GM12801 (cell line): ENCODE results near the gene OVOL3.

Source experiments
- TF ChIP-seq, protein P1 (sequence below): IDR thresholded peaks from one replicate; pipeline ENCODE4 v1.5.1; 2011; ENCODE audit warnings: control low read depth; ENCODE audit not compliant: insufficient read length; ENCODE audit errors: extremely low read depth

The OVOL3 gene

DNA sequence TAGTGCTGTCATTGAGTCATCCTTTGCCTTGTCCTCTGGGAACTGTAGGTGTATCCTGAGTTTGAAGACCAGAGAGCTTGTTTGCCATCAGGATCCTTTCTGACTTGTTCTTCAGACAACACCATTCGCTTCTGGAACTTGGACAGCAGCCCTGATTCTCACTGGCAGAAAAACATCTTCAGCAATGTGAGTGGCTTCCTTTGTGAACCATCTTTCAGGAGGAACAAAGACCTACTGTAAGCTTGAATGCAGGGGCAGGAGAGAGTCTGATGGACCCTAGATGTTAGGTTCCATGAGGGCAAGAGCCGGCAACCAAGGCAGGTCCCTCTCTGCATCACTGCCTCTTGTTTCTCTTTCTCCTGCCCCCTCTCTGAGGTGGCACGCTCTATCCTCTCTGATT, 29.6 kb upstream of the OVOL3 start:
- TF ChIP-seq, protein P1, sequence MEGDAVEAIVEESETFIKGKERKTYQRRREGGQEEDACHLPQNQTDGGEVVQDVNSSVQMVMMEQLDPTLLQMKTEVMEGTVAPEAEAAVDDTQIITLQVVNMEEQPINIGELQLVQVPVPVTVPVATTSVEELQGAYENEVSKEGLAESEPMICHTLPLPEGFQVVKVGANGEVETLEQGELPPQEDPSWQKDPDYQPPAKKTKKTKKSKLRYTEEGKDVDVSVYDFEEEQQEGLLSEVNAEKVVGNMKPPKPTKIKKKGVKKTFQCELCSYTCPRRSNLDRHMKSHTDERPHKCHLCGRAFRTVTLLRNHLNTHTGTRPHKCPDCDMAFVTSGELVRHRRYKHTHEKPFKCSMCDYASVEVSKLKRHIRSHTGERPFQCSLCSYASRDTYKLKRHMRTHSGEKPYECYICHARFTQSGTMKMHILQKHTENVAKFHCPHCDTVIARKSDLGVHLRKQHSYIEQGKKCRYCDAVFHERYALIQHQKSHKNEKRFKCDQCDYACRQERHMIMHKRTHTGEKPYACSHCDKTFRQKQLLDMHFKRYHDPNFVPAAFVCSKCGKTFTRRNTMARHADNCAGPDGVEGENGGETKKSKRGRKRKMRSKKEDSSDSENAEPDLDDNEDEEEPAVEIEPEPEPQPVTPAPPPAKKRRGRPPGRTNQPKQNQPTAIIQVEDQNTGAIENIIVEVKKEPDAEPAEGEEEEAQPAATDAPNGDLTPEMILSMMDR: no peak

DNA sequence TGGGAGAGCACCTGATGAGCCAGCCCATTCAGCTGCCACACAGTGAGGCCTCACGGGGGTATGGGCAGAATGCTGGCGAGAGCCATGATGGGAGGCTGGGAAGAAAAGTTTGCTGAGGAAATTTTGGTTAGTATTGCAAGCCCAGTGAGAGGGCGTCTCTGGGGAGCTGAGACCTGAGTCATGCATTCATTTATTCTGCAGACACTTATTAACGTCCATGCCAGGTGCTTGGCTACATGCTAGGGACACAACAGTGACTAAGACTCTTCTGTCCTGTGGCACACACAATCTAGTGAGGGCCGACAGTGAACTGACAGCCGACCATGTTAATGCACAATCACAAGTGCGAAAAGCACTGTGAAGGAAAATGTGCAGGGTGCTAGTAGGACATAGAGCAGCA, 29.0 kb upstream of the OVOL3 start:
- TF ChIP-seq, protein P1: no peak

DNA sequence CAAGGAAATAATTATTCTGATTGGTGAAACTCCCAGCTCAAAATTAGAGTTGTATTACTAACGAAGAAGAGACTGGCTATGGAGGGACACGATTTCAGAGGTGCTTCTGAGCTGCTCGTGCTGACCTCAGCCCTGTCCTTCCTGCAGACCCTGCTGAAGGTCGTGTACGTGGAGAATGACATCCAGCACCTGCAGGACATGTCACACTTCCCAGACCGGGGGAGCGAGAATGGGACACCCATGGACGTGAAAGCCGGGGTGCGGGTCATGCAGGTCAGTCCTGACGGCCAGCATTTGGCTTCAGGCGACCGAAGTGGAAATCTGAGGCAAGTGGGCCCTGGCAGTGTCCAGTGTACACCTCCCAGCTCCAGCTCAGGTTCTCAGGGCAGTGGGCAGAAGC, 28.0 kb upstream of the OVOL3 start:
- TF ChIP-seq, protein P1: no peak

DNA sequence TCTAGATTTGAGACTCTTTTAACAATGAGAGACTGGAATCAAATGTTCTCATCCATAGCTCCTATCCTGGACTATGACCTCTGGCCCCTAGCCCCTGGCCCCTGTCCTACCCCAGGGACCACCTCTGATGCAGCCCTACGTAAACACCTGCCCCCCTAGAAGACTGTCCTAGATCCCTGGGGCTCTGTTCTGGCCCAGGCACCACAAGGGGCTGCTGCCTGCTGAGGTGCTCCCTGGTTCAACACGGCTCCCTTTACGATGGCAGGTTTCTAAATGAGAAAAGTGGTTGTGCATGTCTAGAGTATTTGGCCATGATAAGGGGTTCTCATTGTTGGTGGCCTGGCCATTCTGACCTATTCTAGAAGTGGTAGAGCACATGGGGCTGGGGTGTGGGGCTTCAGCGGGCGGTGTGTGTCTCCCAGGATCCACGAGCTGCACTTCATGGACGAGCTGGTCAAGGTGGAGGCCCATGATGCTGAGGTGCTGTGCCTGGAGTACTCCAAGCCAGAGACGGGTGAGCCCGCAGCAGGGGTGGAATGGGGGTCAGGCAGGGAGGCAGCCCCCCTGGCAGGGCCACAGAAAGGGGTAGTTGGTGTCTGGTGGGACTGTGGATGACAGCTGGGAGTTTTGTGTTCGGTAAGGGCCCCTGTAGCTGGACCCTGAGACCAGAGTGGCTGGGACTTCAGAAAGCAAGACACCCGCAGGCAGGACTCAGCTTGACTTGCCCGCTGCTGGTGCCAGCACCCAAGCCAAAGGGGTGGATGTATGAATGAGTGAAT, 26.5 kb upstream of the OVOL3 start:
- TF ChIP-seq, protein P1: no peak

DNA sequence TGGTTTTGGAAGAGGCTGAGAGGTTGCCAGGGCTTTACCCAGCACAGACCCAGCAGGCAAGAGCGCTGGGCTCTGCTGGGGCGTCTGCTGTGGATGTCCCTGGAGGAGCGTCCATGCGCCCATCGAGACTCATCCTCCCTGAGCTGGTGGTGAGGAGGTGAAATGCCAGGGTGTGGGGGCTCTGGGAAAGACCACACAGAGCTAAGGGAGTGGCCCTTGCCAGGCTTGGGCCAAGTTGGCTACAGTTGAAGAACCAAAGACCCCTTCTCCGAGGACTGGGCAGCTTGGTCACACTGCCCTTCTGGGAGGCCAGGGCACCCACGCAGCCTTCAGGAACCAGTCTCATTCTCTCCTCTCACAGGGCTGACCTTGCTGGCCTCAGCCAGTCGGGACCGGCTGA, 24.6 kb upstream of the OVOL3 start:
- TF ChIP-seq, protein P1: no peak

DNA sequence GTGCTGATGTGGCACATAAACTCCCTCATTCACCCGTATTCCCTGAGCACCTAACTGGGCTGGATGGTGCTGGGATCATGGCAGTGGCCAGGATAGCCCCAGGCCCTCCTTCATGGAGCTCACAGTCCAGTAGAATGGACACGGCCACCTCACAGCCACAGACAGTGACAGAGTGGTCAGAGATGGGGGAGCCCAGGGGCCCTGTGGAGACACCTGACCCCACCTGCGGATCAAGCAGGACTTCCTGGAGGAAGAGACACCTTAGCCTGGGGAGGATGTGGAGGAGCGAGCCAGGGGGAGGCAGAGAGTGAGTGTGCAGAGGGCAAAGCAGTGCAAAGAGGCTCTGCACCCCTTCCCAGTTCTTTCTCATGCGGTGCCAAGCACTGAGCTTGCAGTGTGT, 21.1 kb upstream of the OVOL3 start:
- TF ChIP-seq, protein P1: no peak

- TF ChIP-seq, protein P1: no peak
Measured at GRCh38 chr19:36090910-36091695, 19.8 kb upstream of the OVOL3 start.
